ENCODE data around the gene DOCK1. TPM values are rescaled to one million over a fixed set of nuclear protein-coding genes. Genes with fewer than 3 reads are reported as not detected.

Gene DOCK1
- polyA plus RNA-seq, 1 donor from 2014 or later: 2.7 TPM

DNA sequence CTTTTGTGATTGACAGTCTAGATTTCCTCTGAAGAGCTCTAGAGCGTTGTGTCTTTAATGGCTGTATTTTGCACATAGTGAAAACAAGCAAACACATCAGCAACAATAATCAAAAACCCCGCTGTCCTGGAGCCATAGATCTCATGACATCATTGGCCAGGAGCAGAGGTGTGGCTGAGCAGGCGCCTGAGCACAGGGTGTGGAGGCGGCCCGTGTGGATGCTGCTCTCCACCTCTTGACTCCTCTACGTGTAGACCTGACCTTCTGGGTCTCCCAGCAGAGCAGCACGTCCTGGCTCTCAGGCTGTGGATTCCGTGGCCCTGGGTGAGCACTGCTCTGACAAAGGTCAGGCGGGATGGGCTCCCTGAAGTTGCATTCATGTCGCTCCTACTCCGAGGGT lies 354.1 kb downstream of the DOCK1 start:
- Histone ChIP-seq H3K36me3 (ENCODE audit: insufficient read depth, low read length) (no peaks in the 10 kb centered on the region), H4K20me1 (ENCODE audit: insufficient read depth) (no peaks in the 10 kb centered on the region), H3K79me2 (replicated peaks; ENCODE audit: insufficient read depth, low read length) (no peaks in the 10 kb centered on the region), H3K9ac (ENCODE audit: low read length) (no peak overlapping the region), H3K4me2 (ENCODE audit: low read length) (no peak overlapping the region), H3K27me3 (ENCODE audit: insufficient read depth, low read depth, low read length) (no peaks in the 10 kb centered on the region), H3K9me2 (ENCODE audit: insufficient read depth, low read length) (no peaks in the 10 kb centered on the region), H3K9me3 (ENCODE audit: low read length) (no peaks in the 10 kb centered on the region), H2AFZ (ENCODE audit: low read depth, low read length) (no peak overlapping the region), H3K4me3 (ENCODE audit: low read length) (no peak overlapping the region), H3F3A (ENCODE audit: insufficient read depth, low read length, poor library complexity, severe bottlenecking) (no peaks in the 10 kb centered on the region), H3K27ac (ENCODE audit: low read length) (no peak overlapping the region)
- TF ChIP-seq SMC3 (conservative IDR thresholded peaks at IDR 0.05; ENCODE audit: poor library complexity) (no peak), TAF1 (IDR thresholded peaks at IDR 0.05; ENCODE audit: low read depth) (no peak)

DNA sequence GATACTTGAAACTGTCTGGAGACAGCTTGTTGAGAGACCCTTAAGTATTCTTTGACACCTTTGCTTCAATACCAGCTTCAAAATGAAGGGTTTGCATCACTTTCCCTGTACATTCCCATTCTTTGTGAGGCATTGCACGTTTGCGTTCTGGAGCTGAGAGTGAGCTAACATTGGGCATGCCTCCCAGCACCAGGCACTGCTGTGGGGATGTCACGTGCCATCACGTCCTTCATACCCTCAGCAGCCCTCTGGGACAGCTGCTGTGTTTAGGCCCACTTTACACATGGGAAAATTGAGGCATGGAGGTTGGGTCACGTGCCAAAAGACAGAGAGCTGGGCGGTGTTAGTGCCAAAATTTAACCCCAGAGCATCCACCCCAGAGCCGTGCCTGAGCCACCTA lies 357.4 kb downstream of the DOCK1 start:
- H3K9me2 ChIP-seq (ENCODE audit: insufficient read depth, low read length): no peaks in the 10 kb centered on the region
- H3K4me2 ChIP-seq (ENCODE audit: low read length): no peak overlapping the region
- H3K9me3 ChIP-seq (ENCODE audit: low read length): no peaks in the 10 kb centered on the region
- TF ChIP-seq POLR2AphosphoS5 (IDR thresholded peaks at IDR 0.05) (no peak), EZH2 (IDR thresholded peaks at IDR 0.05; ENCODE audit: borderline replicate concordance, insufficient read depth, low read length, poor library complexity, severe bottlenecking) (no peak), EP300 (conservative IDR thresholded peaks at IDR 0.05; ENCODE audit: poor library complexity, severe bottlenecking) (no peak), SMC3 (conservative IDR thresholded peaks at IDR 0.05; ENCODE audit: poor library complexity) (no peak), MXI1 (conservative IDR thresholded peaks at IDR 0.05; ENCODE audit: poor library complexity, severe bottlenecking) (no peak), RAD21 (conservative IDR thresholded peaks at IDR 0.05) (no peak), TAF1 (IDR thresholded peaks at IDR 0.05; ENCODE audit: low read depth) (no peak)
- TF ChIP-seq, protein P1, sequence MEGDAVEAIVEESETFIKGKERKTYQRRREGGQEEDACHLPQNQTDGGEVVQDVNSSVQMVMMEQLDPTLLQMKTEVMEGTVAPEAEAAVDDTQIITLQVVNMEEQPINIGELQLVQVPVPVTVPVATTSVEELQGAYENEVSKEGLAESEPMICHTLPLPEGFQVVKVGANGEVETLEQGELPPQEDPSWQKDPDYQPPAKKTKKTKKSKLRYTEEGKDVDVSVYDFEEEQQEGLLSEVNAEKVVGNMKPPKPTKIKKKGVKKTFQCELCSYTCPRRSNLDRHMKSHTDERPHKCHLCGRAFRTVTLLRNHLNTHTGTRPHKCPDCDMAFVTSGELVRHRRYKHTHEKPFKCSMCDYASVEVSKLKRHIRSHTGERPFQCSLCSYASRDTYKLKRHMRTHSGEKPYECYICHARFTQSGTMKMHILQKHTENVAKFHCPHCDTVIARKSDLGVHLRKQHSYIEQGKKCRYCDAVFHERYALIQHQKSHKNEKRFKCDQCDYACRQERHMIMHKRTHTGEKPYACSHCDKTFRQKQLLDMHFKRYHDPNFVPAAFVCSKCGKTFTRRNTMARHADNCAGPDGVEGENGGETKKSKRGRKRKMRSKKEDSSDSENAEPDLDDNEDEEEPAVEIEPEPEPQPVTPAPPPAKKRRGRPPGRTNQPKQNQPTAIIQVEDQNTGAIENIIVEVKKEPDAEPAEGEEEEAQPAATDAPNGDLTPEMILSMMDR (IDR thresholded peaks at IDR 0.05; ENCODE audit: poor library complexity, severe bottlenecking): no peak
- H3K36me3 ChIP-seq (ENCODE audit: insufficient read depth, low read length): no peaks in the 10 kb centered on the region
- no peaks in the 10 kb centered on the region for H3F3A ChIP-seq (ENCODE audit: insufficient read depth, low read length, poor library complexity, severe bottlenecking)
- H3K27me3 ChIP-seq (ENCODE audit: insufficient read depth, low read depth, low read length): no peaks in the 10 kb centered on the region
- H3K9ac ChIP-seq (ENCODE audit: low read length): no peak overlapping the region
- H3K79me2 ChIP-seq (replicated peaks; ENCODE audit: insufficient read depth, low read length): no peaks in the 10 kb centered on the region
- H2AFZ ChIP-seq (ENCODE audit: low read depth, low read length): no peak overlapping the region
- H3K27ac ChIP-seq (ENCODE audit: low read length): no peak overlapping the region
- no peaks in the 10 kb centered on the region for H4K20me1 ChIP-seq (ENCODE audit: insufficient read depth)
- no peak overlapping the region for H3K4me3 ChIP-seq (ENCODE audit: low read length)

DNA sequence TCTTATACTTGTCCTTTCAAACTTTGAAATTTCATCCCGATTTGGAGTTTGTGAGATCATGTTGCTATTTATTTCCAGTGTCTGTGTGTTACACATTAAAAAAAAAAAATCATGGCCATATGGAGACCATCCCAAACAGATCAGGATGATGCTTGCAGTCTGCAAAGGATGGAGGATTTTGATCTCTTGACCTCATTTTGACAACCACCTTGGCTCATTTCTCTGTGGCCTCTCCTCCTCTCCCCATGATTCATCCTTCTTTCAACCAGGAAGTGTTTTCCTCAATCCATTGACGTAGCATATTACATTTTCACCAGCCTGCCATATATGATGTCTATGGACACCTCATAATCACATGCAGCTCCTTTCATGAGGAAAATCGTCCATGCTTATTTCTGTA lies 360.1 kb downstream of the DOCK1 start:
- H3K4me3 ChIP-seq (ENCODE audit: low read length): no peak overlapping the region
- no peak overlapping the region for H3K4me2 ChIP-seq (ENCODE audit: low read length)
- no peak overlapping the region for H2AFZ ChIP-seq (ENCODE audit: low read depth, low read length)
- H3K36me3 ChIP-seq (ENCODE audit: insufficient read depth, low read length): no peaks in the 10 kb centered on the region
- no peaks in the 10 kb centered on the region for H3K9me3 ChIP-seq (ENCODE audit: low read length)
- H3K27me3 ChIP-seq (ENCODE audit: insufficient read depth, low read depth, low read length): no peaks in the 10 kb centered on the region
- H3K9ac ChIP-seq (ENCODE audit: low read length): no peak overlapping the region
- no peaks in the 10 kb centered on the region for H3K79me2 ChIP-seq (replicated peaks; ENCODE audit: insufficient read depth, low read length)
- H3K9me2 ChIP-seq (ENCODE audit: insufficient read depth, low read length): no peaks in the 10 kb centered on the region
- no peaks in the 10 kb centered on the region for H4K20me1 ChIP-seq (ENCODE audit: insufficient read depth)
- H3F3A ChIP-seq (ENCODE audit: insufficient read depth, low read length, poor library complexity, severe bottlenecking): no peaks in the 10 kb centered on the region
- no peak for TF ChIP-seq RAD21 (conservative IDR thresholded peaks at IDR 0.05)
- TF ChIP-seq SMC3 (conservative IDR thresholded peaks at IDR 0.05; ENCODE audit: poor library complexity): no peak
- TF ChIP-seq EZH2 (IDR thresholded peaks at IDR 0.05; ENCODE audit: borderline replicate concordance, insufficient read depth, low read length, poor library complexity, severe bottlenecking): no peak
- TF ChIP-seq EP300 (conservative IDR thresholded peaks at IDR 0.05; ENCODE audit: poor library complexity, severe bottlenecking): no peak
- no peak for TF ChIP-seq TAF1 (IDR thresholded peaks at IDR 0.05; ENCODE audit: low read depth)
- TF ChIP-seq MXI1 (conservative IDR thresholded peaks at IDR 0.05; ENCODE audit: poor library complexity, severe bottlenecking): no peak
- H3K27ac ChIP-seq (ENCODE audit: low read length): no peak overlapping the region

Data from neural cell (in vitro differentiated cells).